GM18517 (cell line): ENCODE results near the gene SHROOM1.
A peak's percentile ranks its signal among the peaks of the same experiment; 100 is the strongest.

ENCODE experiments used
- ATAC-seq: cut with Tn5 transposase; IDR thresholded peaks from one replicate; pipeline ENCODE4 v1.9.1; 2021; ENCODE audit warnings: mild to moderate bottlenecking, moderate library complexity; ENCODE audit not compliant: unreplicated experiment

The SHROOM1 gene

GRCh38 chr5:132853323-132853722 lies 22.9 kb upstream of the SHROOM1 start:
- no peak for ATAC-seq

GRCh38 chr5:132850066-132850465 lies 19.6 kb upstream of the SHROOM1 start:
- no peak for ATAC-seq

- no peak for ATAC-seq
Measured at GRCh38 chr5:132849347-132849746, 18.9 kb upstream of the SHROOM1 start.

- no peak for ATAC-seq
Measured at GRCh38 chr5:132848270-132848669, 17.8 kb upstream of the SHROOM1 start.

GRCh38 chr5:132841305-132841704 lies 10.9 kb upstream of the SHROOM1 start:
- no peak for ATAC-seq

GRCh38 chr5:132840896-132841295 lies 10.4 kb upstream of the SHROOM1 start:
- no peak for ATAC-seq

- no peak for ATAC-seq
Measured at GRCh38 chr5:132840313-132840712, 9.9 kb upstream of the SHROOM1 start.

- no peak for ATAC-seq
Measured at GRCh38 chr5:132839426-132840301, 9.2 kb upstream of the SHROOM1 start.

GRCh38 chr5:132838516-132839282 lies 8.3 kb upstream of the SHROOM1 start:
- no peak for ATAC-seq

GRCh38 chr5:132837868-132838267 lies 7.4 kb upstream of the SHROOM1 start:
- ATAC-seq: no peak

GRCh38 chr5:132836852-132837251 lies 6.4 kb upstream of the SHROOM1 start:
- ATAC-seq: no peak

GRCh38 chr5:132834057-132834456 lies 3.6 kb upstream of the SHROOM1 start:
- ATAC-seq: no peak

- no peak for ATAC-seq
Measured at GRCh38 chr5:132832612-132833011, 2.2 kb upstream of the SHROOM1 start.

GRCh38 chr5:132831095-132831860 lies 831 bp upstream of the SHROOM1 start:
- ATAC-seq: no peak

- peak; percentile 79 for ATAC-seq
Measured at GRCh38 chr5:132829742-132830435, 558 bp downstream of the SHROOM1 start.

- no peak for ATAC-seq
Measured at GRCh38 chr5:132828846-132829494, 1.5 kb downstream of the SHROOM1 start.

GRCh38 chr5:132827943-132828673 lies 2.3 kb downstream of the SHROOM1 start:
- no peak for ATAC-seq

- ATAC-seq: no peak
Measured at GRCh38 chr5:132826424-132827082, 3.9 kb downstream of the SHROOM1 start.

GRCh38 chr5:132825834-132826391 lies 4.5 kb downstream of the SHROOM1 start:
- no peak for ATAC-seq
